K562 (cell line): Measurements from ENCODE around the gene SYNE2. TPM values are rescaled to one million over a fixed set of nuclear protein-coding genes. Genes with fewer than 3 reads are reported as not detected.

Experiments
- ATAC-seq: fragments of 200-7000 bp; cut with Tn5 transposase; 3 replicates; pipeline ENCODE4 v1.9.1; 2020; ENCODE audit warnings: moderate library complexity
- BruUV-seq: library from RNA; stranded (reverse); fragments of 400-500 nt; replicated peaks from 2 replicates; lab custom pipeline; 2021; lab: Mats Ljungman, UMichigan
- CTCF ChIA-PET: fragments of 300-600 bp; formaldehyde crosslinking; extraction: SDS; loops from one replicate; lab custom pipeline; 2021; ENCODE audit warnings: low intra/inter-chr PET ratio; lab: Yijun Ruan, JAX
- POLR2A ChIA-PET: fragments of 300-600, 350-650 bp; sonication (Branson Sonifier 250); formaldehyde crosslinking; extraction: SDS; loops from one replicate; lab custom pipeline; 2021; ENCODE audit warnings: antibody characterized with exemption, inconsistent platforms; lab: Yijun Ruan, JAX
- DNase-seq, 4 experiments: peaks; one replicate each; pipeline versions ENCODE4 v3.0.0 to v3.0.0-alpha.2; 2011 to 2018; ENCODE audit warnings: low spot score in 3 of 4, mixed read lengths in 3 of 4; ENCODE audit errors: extremely low read depth in 1 of 4
- FAIRE-seq: peaks from 2 replicates; lab custom pipeline; 2011; peaks lifted over from hg19 to GRCh38; lab: Jason Lieb, UNC
- H2AFZ ChIP-seq: 2 replicates; pipeline ENCODE4 v1.6.0; 2011; ENCODE audit warnings: low read depth, low read length, control low read depth, inconsistent platforms
- H3K27ac ChIP-seq: fragments of 200-600 bp; 3 replicates; pipeline ENCODE4 v1.8.0; 2011; ENCODE audit warnings: low read depth, mild to moderate bottlenecking, control low read depth, inconsistent platforms, low read length, moderate library complexity, mixed read lengths; ENCODE audit errors: extremely low read depth
- H3K27me3 ChIP-seq, 2 experiments: fragments of 300-600 bp in 1 of 2; 2 replicates in 1 of 2; 3 replicates in 1 of 2; pipeline versions ENCODE4 v1.6.0 to v1.8.0; 2011; ENCODE audit warnings: inconsistent platforms in 2 of 2, low read length in 2 of 2, mild to moderate bottlenecking in 1 of 2, mixed read lengths in 1 of 2, moderate library complexity in 1 of 2; ENCODE audit not compliant: control insufficient read depth in 2 of 2, insufficient read depth in 2 of 2
- H3K36me3 ChIP-seq: fragments of 300-600 bp; 3 replicates; pipeline ENCODE4 v1.8.0; 2011; ENCODE audit warnings: mild to moderate bottlenecking, low read length, inconsistent platforms; ENCODE audit not compliant: control insufficient read depth, insufficient read depth
- H3K4me1 ChIP-seq, 2 experiments: fragments of 200-600 bp in 1 of 2; replicated peaks in 1 of 2; 2 replicates in 1 of 2; 3 replicates in 1 of 2; pipeline versions ENCODE4 v1.5.1 to v1.8.0; 2011; ENCODE audit warnings: inconsistent platforms in 2 of 2, low read length in 2 of 2, mild to moderate bottlenecking in 1 of 2, mixed read lengths in 1 of 2, moderate library complexity in 1 of 2; ENCODE audit not compliant: control insufficient read depth in 2 of 2, insufficient read depth in 2 of 2
- H3K4me2 ChIP-seq: 2 replicates; pipeline ENCODE4 v1.6.1; 2011; ENCODE audit warnings: low read length, control low read depth, inconsistent platforms, mixed read lengths; ENCODE audit not compliant: insufficient read depth
- H3K4me3 ChIP-seq: fragments of 200-600 bp; sonication (generic), shearing (Covaris generic); 2 replicates; pipeline ENCODE4 v1.5.1; 2016; ENCODE audit warnings: control low read depth, inconsistent platforms
- H3K79me2 ChIP-seq: fragments of 200-600 bp; 3 replicates; pipeline ENCODE4 v1.8.0; 2011; ENCODE audit warnings: low read length, inconsistent platforms; ENCODE audit not compliant: control insufficient read depth, insufficient read depth
- H3K9ac ChIP-seq, 2 experiments: 2 replicates each; pipeline versions ENCODE4 v1.6.0 to v1.6.1; 2011; ENCODE audit warnings: low read depth in 2 of 2, low read length in 2 of 2, control low read depth in 1 of 2, inconsistent platforms in 1 of 2, mild to moderate bottlenecking in 1 of 2, mixed read lengths in 1 of 2; ENCODE audit not compliant: insufficient read depth in 1 of 2
- H3K9me1 ChIP-seq: one replicate; pipeline ENCODE4 v1.6.0; 2011; ENCODE audit warnings: inconsistent platforms, mild to moderate bottlenecking, low read length, moderate library complexity; ENCODE audit not compliant: control insufficient read depth, insufficient read depth
- H3K9me3 ChIP-seq: replicated peaks from 2 replicates; pipeline ENCODE4 v1.5.1; 2011; ENCODE audit warnings: low read depth, low read length, inconsistent platforms; ENCODE audit not compliant: control insufficient read depth, insufficient read depth
- H4K20me1 ChIP-seq: replicated peaks from 2 replicates; pipeline ENCODE4 v1.6.1; 2011; ENCODE audit warnings: low read length, inconsistent platforms, mixed read lengths; ENCODE audit not compliant: control insufficient read depth, insufficient read depth
- CTCF ChIP-seq, 3 experiments: IDR thresholded peaks in 2 of 3; conservative IDR thresholded peaks in 1 of 3; 2 replicates each; pipeline ENCODE4 v1.5.1; 2011 to 2012; ENCODE audit warnings: low read length in 3 of 3, mild to moderate bottlenecking in 3 of 3, control low read depth in 2 of 3, improper control_type of control experiment in 1 of 3, inconsistent platforms in 1 of 3, low read depth in 1 of 3, mixed read lengths in 1 of 3, moderate library complexity in 1 of 3; ENCODE audit not compliant: insufficient read depth in 2 of 3
- DDX20 ChIP-seq: fragments of 450-650 bp; IDR thresholded peaks from 2 replicates; pipeline ENCODE4 v1.6.1; 2016; ENCODE audit warnings: missing genetic modification characterization, low read depth, mild to moderate bottlenecking, missing compliant biosample characterization, moderate library complexity
- EHMT2 ChIP-seq: fragments of 450-650 bp; IDR thresholded peaks from 2 replicates; pipeline ENCODE4 v1.6.1; 2018; ENCODE audit warnings: antibody characterized with exemption
- ETV5 ChIP-seq: sonication (generic); formaldehyde crosslinking; IDR thresholded peaks from 2 replicates; pipeline ENCODE4 v1.4.0; 2020; ENCODE audit warnings: low read depth, mild to moderate bottlenecking, missing genetic modification reagents
- L3MBTL2 ChIP-seq: fragments of 450-650 bp; IDR thresholded peaks from 2 replicates; pipeline ENCODE4 v1.6.1; 2016; ENCODE audit warnings: mild to moderate bottlenecking, moderate library complexity
- LEF1 ChIP-seq: fragments of 450-650 bp; IDR thresholded peaks from 2 replicates; pipeline ENCODE4 v1.6.1; 2016; ENCODE audit warnings: mild to moderate bottlenecking
- RAD21 ChIP-seq, 2 experiments: fragments of 250-450 bp in 1 of 2; fragments of 450-650 bp in 1 of 2; sonication (Bioruptor Pico) in 1 of 2; formaldehyde crosslinking in 1 of 2; IDR thresholded peaks in 1 of 2; conservative IDR thresholded peaks in 1 of 2; 2 replicates each; pipeline versions ENCODE4 v1.4.0 to v1.8.0; 2020 to 2022; ENCODE audit warnings: mild to moderate bottlenecking in 2 of 2, moderate library complexity in 1 of 2
- SOX6 ChIP-seq: fragments of 450-650 bp; IDR thresholded peaks from 2 replicates; pipeline ENCODE4 v1.6.1; 2014; ENCODE audit warnings: mild to moderate bottlenecking
- SRF ChIP-seq, 2 experiments: fragments of 250-450, 450-650 bp in 1 of 2; sonication (Bioruptor Pico) in 1 of 2; sonication (generic) in 1 of 2; formaldehyde crosslinking; IDR thresholded peaks; 2 replicates each; pipeline versions ENCODE4 v1.5.0 to v1.5.1; 2020 to 2022; ENCODE audit warnings: mild to moderate bottlenecking in 1 of 2, missing genetic modification reagents in 1 of 2
- ZBTB8A ChIP-seq: fragments of 450-650 bp; IDR thresholded peaks from 2 replicates; pipeline ENCODE4 v1.6.1; 2018; ENCODE audit warnings: mild to moderate bottlenecking, moderate library complexity; ENCODE audit not compliant: partially characterized antibody
- ZFP1 ChIP-seq: fragments of 450-650 bp; formaldehyde crosslinking; IDR thresholded peaks from 2 replicates; pipeline ENCODE4 v1.4.0; 2020; ENCODE audit warnings: mild to moderate bottlenecking, mixed read lengths
- WGBS: fragments of 100-300 bp; shearing (Covaris generic); methylation state at CpG from one replicate; pipeline ENCODE4 v1.1.6; 2016; ENCODE audit warnings: low coverage, mixed read lengths; ENCODE audit not compliant: insufficient coverage; ENCODE audit errors: missing lambda C conversion rate; 5-methylcytosine and 5-hydroxymethylcytosine counted together
- in situ Hi-C: fragments of 300-500 bp; cut with MboI; formaldehyde crosslinking; loops from 4 replicates; pipeline ENCODE4 v1.15.0; 2018; ENCODE audit warnings: inconsistent platforms, mixed read lengths
- intact Hi-C: fragments of 100-400 bp; cut with micrococcal nuclease; formaldehyde crosslinking; loops from 2 replicates; pipeline ENCODE4 v1.14.2; 2022
- polyA plus RNA-seq, 8 experiments: library from polyadenylated mRNA; depleted of rRNA in 4 of 8; stranded (reverse) in 5 of 8; unstranded in 3 of 8; fragments of >200 nt; fragmentation: Nextera tagmentation in 2 of 8; fragmentation: Illumina TruSeq in 1 of 8; extraction: Ambion mirVana in 2 of 8; extraction: Trizol in 1 of 8; gene quantifications; 2 replicates each; pipeline versions ENCODE4 v1.2.1 to v1.2.3, GENCODE V29; 2011 to 2014; ENCODE audit warnings: inconsistent platforms in 1 of 8, missing spikeins in 1 of 8
- total RNA-seq, 7 experiments: library from RNA; depleted of rRNA in 6 of 7; stranded (reverse); fragments of >200 nt in 6 of 7; fragmentation: Illumina TruSeq in 2 of 7; extraction: Trizol in 2 of 7; gene quantifications; 2 replicates each; pipeline versions ENCODE4 v1.2.1 to v1.2.3, GENCODE V29; 2011 to 2021; ENCODE audit warnings: low replicate concordance in 1 of 7
- TF ChIP-seq, protein P1 (sequence below): fragments of 450-650 bp; formaldehyde crosslinking; IDR thresholded peaks from 2 replicates; pipeline ENCODE4 v1.4.0; 2020; ENCODE audit warnings: mild to moderate bottlenecking, moderate library complexity
- TF ChIP-seq, protein P2 (sequence below): fragments of 450-650 bp; IDR thresholded peaks from 2 replicates; pipeline ENCODE4 v1.6.1; 2016; ENCODE audit warnings: antibody characterized with exemption
- TF ChIP-seq, protein P3 (sequence below): fragments of 450-650 bp; IDR thresholded peaks from 2 replicates; pipeline ENCODE4 v1.6.1; 2016; ENCODE audit warnings: mild to moderate bottlenecking
- TF ChIP-seq, protein P4 (sequence below): fragments of 250-450 bp; sonication (Bioruptor Pico); IDR thresholded peaks from 2 replicates; pipeline ENCODE4 v1.4.0; 2020; ENCODE audit warnings: borderline replicate concordance

The SYNE2 gene
- total and polyA plus RNA-seq, 9 of the 15 experiments (the other 6 are each of a cell fraction or from before 2014, with no cell fraction given) = 0.06 to 0.53 (median 0.11) TPM

GRCh38 chr14:64045091-64045490, 192.3 kb downstream of the SYNE2 start:
- in situ Hi-C loops (no loop called here), intact Hi-C loops (no loop called here)
- Histone ChIP-seq H2AFZ (no peak overlapping the region), H3K27me3 (no peaks in the 10 kb centered on the region), H4K20me1 (no peaks in the 10 kb centered on the region), H3K4me1 (no peaks in the 10 kb centered on the region), H3K9me1 (no peaks in the 10 kb centered on the region), H3K9ac (no peak overlapping the region), H3K4me3 (no peak overlapping the region), H3K27ac (no peak overlapping the region), H3K79me2 (no peaks in the 10 kb centered on the region), H3K9me3 (no peaks in the 10 kb centered on the region), H3K36me3 (no peaks in the 10 kb centered on the region), H3K4me2 (no peak overlapping the region)
- BruUV-seq = no TSS peak
- FAIRE-seq (no peak), DNase-seq (no peak), ATAC-seq (no peak)
- 0% methylated on average over 1 of the region's 2 CpGs for WGBS
- POLR2A ChIA-PET = no interaction called here
- CTCF ChIA-PET = no interaction called here
- no peak for TF ChIP-seq DDX20 (tag)
- TF ChIP-seq, protein P1, sequence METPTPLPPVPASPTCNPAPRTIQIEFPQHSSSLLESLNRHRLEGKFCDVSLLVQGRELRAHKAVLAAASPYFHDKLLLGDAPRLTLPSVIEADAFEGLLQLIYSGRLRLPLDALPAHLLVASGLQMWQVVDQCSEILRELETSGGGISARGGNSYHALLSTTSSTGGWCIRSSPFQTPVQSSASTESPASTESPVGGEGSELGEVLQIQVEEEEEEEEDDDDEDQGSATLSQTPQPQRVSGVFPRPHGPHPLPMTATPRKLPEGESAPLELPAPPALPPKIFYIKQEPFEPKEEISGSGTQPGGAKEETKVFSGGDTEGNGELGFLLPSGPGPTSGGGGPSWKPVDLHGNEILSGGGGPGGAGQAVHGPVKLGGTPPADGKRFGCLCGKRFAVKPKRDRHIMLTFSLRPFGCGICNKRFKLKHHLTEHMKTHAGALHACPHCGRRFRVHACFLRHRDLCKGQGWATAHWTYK (CRISPR knock-in tag) = no peak
- TF ChIP-seq, protein P2, sequence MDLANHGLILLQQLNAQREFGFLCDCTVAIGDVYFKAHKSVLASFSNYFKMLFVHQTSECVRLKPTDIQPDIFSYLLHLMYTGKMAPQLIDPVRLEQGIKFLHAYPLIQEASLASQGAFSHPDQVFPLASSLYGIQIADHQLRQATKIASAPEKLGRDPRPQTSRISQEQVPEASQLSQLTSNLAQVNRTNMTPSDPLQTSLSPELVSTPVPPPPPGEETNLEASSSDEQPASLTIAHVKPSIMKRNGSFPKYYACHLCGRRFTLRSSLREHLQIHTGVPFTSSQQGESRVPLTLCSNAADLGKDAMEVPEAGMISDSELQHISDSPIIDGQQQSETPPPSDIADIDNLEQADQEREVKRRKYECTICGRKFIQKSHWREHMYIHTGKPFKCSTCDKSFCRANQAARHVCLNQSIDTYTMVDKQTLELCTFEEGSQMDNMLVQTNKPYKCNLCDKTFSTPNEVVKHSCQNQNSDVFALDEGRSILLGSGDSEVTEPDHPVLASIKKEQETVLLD = no peak
- no peak for TF ChIP-seq SRF (CRISPR knock-in tag; IDR thresholded peaks at IDR 0.05)
- TF ChIP-seq ZFP1 (CRISPR knock-in tag) = no peak
- TF ChIP-seq, protein P3, sequence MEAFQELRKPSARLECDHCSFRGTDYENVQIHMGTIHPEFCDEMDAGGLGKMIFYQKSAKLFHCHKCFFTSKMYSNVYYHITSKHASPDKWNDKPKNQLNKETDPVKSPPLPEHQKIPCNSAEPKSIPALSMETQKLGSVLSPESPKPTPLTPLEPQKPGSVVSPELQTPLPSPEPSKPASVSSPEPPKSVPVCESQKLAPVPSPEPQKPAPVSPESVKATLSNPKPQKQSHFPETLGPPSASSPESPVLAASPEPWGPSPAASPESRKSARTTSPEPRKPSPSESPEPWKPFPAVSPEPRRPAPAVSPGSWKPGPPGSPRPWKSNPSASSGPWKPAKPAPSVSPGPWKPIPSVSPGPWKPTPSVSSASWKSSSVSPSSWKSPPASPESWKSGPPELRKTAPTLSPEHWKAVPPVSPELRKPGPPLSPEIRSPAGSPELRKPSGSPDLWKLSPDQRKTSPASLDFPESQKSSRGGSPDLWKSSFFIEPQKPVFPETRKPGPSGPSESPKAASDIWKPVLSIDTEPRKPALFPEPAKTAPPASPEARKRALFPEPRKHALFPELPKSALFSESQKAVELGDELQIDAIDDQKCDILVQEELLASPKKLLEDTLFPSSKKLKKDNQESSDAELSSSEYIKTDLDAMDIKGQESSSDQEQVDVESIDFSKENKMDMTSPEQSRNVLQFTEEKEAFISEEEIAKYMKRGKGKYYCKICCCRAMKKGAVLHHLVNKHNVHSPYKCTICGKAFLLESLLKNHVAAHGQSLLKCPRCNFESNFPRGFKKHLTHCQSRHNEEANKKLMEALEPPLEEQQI = no peak
- TF ChIP-seq LEF1 = no peak
- TF ChIP-seq RAD21 (CRISPR knock-in tag; conservative IDR thresholded peaks at IDR 0.05 in 1 of 2, IDR thresholded peaks at IDR 0.05 in 1 of 2) = no peak
- TF ChIP-seq ZBTB8A = no peak
- no peak for TF ChIP-seq ETV5 (CRISPR knock-in tag)
- no peak for TF ChIP-seq CTCF (IDR thresholded peaks at IDR 0.05 in 2 of 3, conservative IDR thresholded peaks at IDR 0.05 in 1 of 3; ENCODE audit: insufficient read depth in 2 of 3, low read depth in 1 of 3, low read length in 3 of 3)
- no peak for TF ChIP-seq SOX6
- TF ChIP-seq, protein P4, sequence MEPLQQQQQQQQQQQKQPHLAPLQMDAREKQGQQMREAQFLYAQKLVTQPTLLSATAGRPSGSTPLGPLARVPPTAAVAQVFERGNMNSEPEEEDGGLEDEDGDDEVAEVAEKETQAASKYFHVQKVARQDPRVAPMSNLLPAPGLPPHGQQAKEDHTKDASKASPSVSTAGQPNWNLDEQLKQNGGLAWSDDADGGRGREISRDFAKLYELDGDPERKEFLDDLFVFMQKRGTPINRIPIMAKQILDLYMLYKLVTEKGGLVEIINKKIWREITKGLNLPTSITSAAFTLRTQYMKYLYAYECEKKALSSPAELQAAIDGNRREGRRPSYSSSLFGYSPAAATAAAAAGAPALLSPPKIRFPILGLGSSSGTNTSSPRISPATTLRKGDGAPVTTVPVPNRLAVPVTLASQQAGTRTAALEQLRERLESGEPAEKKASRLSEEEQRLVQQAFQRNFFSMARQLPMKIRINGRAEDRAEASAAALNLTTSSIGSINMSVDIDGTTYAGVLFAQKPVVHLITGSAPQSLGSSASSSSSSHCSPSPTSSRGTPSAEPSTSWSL (CRISPR knock-in tag) = no peak
- no peak for TF ChIP-seq L3MBTL2
- TF ChIP-seq EHMT2 = no peak
